Fibroblast of lung (primary cell): ENCODE data around the gene HPCAL1. TPM values are rescaled to one million over a fixed set of nuclear protein-coding genes. Genes with fewer than 3 reads are reported as not detected.
A peak's percentile ranks its signal among the peaks of the same experiment; 100 is the strongest.

Experiments used
- DNase-seq, 2 donors: peaks; one replicate each; pipeline versions ENCODE4 v3.0.0 to v3.0.0-alpha.2; 2010; ENCODE audit warnings: low read depth in 2 of 2
- H2AFZ ChIP-seq: 2 replicates; pipeline ENCODE4 v1.5.1; 2012; ENCODE audit warnings: low read length, control low read depth, inconsistent platforms
- H3K27ac ChIP-seq: 2 replicates; pipeline ENCODE4 v1.5.1; 2011; ENCODE audit warnings: low read length, control low read depth; ENCODE audit not compliant: insufficient read depth
- H3K27me3 ChIP-seq: 2 replicates; pipeline ENCODE4 v1.5.1; 2011; ENCODE audit warnings: mild to moderate bottlenecking, low read length; ENCODE audit not compliant: control insufficient read depth, insufficient read depth
- H3K36me3 ChIP-seq: 2 replicates; pipeline ENCODE4 v1.5.1; 2011; ENCODE audit warnings: low read length; ENCODE audit not compliant: control insufficient read depth, insufficient read depth
- H3K4me1 ChIP-seq: 2 replicates; pipeline ENCODE4 v1.5.1; 2011; ENCODE audit warnings: low read length; ENCODE audit not compliant: control insufficient read depth, insufficient read depth; ENCODE audit errors: extremely low read depth
- H3K4me2 ChIP-seq: 2 replicates; pipeline ENCODE4 v1.5.1; 2011; ENCODE audit warnings: low read length, control low read depth; ENCODE audit not compliant: insufficient read depth; ENCODE audit errors: extremely low read depth
- H3K4me3 ChIP-seq, 4 experiments: fragments of 200-600 bp in 1 of 4; sonication (generic) in 1 of 4; replicated peaks in 1 of 4; 2 replicates each; pipeline ENCODE4 v1.5.1; 2011 to 2016; ENCODE audit warnings: low read length in 4 of 4, low read depth in 3 of 4, mild to moderate bottlenecking in 3 of 4, control low read depth in 2 of 4, inconsistent platforms in 1 of 4, mixed read lengths in 1 of 4; ENCODE audit not compliant: insufficient read depth in 1 of 4; ENCODE audit errors: control extremely low read depth in 1 of 4
- H3K79me2 ChIP-seq: 2 replicates; pipeline ENCODE4 v1.5.1; 2012; ENCODE audit warnings: mild to moderate bottlenecking, low read length, inconsistent platforms; ENCODE audit not compliant: control insufficient read depth, insufficient read depth
- H3K9ac ChIP-seq: 2 replicates; pipeline ENCODE4 v1.5.1; 2011; ENCODE audit warnings: mild to moderate bottlenecking, low read length, control low read depth; ENCODE audit not compliant: insufficient read depth
- H3K9me3 ChIP-seq: 2 replicates; pipeline ENCODE4 v1.5.1; 2012; ENCODE audit warnings: low read depth, low read length; ENCODE audit not compliant: control insufficient read depth, insufficient read depth
- H4K20me1 ChIP-seq: 2 replicates; pipeline ENCODE4 v1.5.1; 2011; ENCODE audit warnings: low read length; ENCODE audit not compliant: control insufficient read depth, insufficient read depth; ENCODE audit errors: extremely low read depth
- CTCF ChIP-seq, 2 donors: IDR thresholded peaks in 1 of 2; conservative IDR thresholded peaks in 1 of 2; 1 replicate in 1 of 2; 2 replicates in 1 of 2; pipeline ENCODE4 v1.5.1; 2011 to 2012; ENCODE audit warnings: low read length in 2 of 2, control low read depth in 1 of 2, inconsistent platforms in 1 of 2, low read depth in 1 of 2, mild to moderate bottlenecking in 1 of 2
- EZH2 ChIP-seq: IDR thresholded peaks from 2 replicates; pipeline ENCODE4 v1.5.1; 2012; ENCODE audit warnings: low read length, control low read depth, mild to moderate bottlenecking; ENCODE audit errors: missing control alignments
- polyA plus RNA-seq, 2 donors: library from polyadenylated mRNA; depleted of rRNA in 1 of 2; stranded (reverse) in 1 of 2; unstranded in 1 of 2; fragments of >200 nt; gene quantifications; 2 replicates each; pipeline ENCODE4 v1.2.1, GENCODE V29; 2011 to 2012; ENCODE audit warnings: missing spikeins in 1 of 2
- total RNA-seq: library from RNA; depleted of rRNA; stranded (reverse); fragments of >200 nt; gene quantifications from 2 replicates; pipeline ENCODE4 v1.2.1, GENCODE V29; 2014

Gene HPCAL1
- total and polyA plus RNA-seq, 2 donors (not counting 1 experiment from before 2014, with no cell fraction given) = 11.4 to 34.5 TPM

GRCh38 chr2:10264506-10265328 lies 38.0 kb upstream of the HPCAL1 start:
- Histone ChIP-seq H2AFZ (no peak overlapping the region), H3K4me1 (no peaks in the 10 kb centered on the region), H3K9ac (no peak overlapping the region), H3K9me3 (no peaks in the 10 kb centered on the region), H3K27ac (no peak overlapping the region), H3K4me2 (no peak overlapping the region), H4K20me1 (no peaks in the 10 kb centered on the region), H3K4me3 (no peak overlapping the region), H3K79me2 (no peaks in the 10 kb centered on the region), H3K36me3 (no peaks in the 10 kb centered on the region), H3K27me3 (peaks cover 7% of the 10 kb centered on the region)
- DNase-seq = no peak
- TF ChIP-seq EZH2 = no peak

- Histone ChIP-seq H3K9me3 (no peaks in the 10 kb centered on the region), H3K27ac (no peak overlapping the region), H4K20me1 (no peaks in the 10 kb centered on the region), H3K36me3 (no peaks in the 10 kb centered on the region), H3K27me3 (peaks cover 7% of the 10 kb centered on the region), H3K4me1 (no peaks in the 10 kb centered on the region), H3K4me3 (no peak overlapping the region), H2AFZ (no peak overlapping the region), H3K4me2 (no peak overlapping the region), H3K79me2 (no peaks in the 10 kb centered on the region), H3K9ac (no peak overlapping the region)
- no peak for DNase-seq
- TF ChIP-seq EZH2 (no peak), CTCF (conservative IDR thresholded peaks at IDR 0.05 in 1 of 2, IDR thresholded peaks at IDR 0.05 in 1 of 2; ENCODE audit: low read depth in 1 of 2, low read length in 2 of 2) (no peak)
These were observed 37.2 kb upstream of the HPCAL1 start for GRCh38 chr2:10265329-10266132.

- no peaks in the 10 kb centered on the region for H4K20me1 ChIP-seq
- no peak overlapping the region for H2AFZ ChIP-seq
- DNase-seq = peak; percentile 42 to 46
- no peak overlapping the region for H3K27ac ChIP-seq
- no peak overlapping the region for H3K4me2 ChIP-seq
- H3K27me3 ChIP-seq = peaks cover 7% of the 10 kb centered on the region
- no peak overlapping the region for H3K4me3 ChIP-seq
- H3K36me3 ChIP-seq = no peaks in the 10 kb centered on the region
- H3K9me3 ChIP-seq = no peaks in the 10 kb centered on the region
- H3K9ac ChIP-seq = no peak overlapping the region
- H3K79me2 ChIP-seq = no peaks in the 10 kb centered on the region
- TF ChIP-seq CTCF (conservative IDR thresholded peaks at IDR 0.05 in 1 of 2, IDR thresholded peaks at IDR 0.05 in 1 of 2; ENCODE audit: low read depth in 1 of 2, low read length in 2 of 2) (no peak), EZH2 (no peak)
- no peaks in the 10 kb centered on the region for H3K4me1 ChIP-seq
These were observed 36.5 kb upstream of the HPCAL1 start for GRCh38 chr2:10266133-10266620.
